OCI-LY7 (cell line): ENCODE results near the gene MED22.
"Not testable (repeated sequence)": the region's sequence is repeated elsewhere in the genome, so short reads cannot be mapped to it uniquely, and the experiment has no call there.

Experiments
- CTCF ChIP-seq: fragments of 200-600 bp; sonication (generic); conservative IDR thresholded peaks from 2 replicates; pipeline ENCODE4 v1.5.1; 2014; ENCODE audit warnings: mild to moderate bottlenecking, antibody characterized with exemption, low read length, moderate library complexity, mixed read lengths
- EZH2phosphoT487 ChIP-seq: fragments of 200-600 bp; sonication (generic); IDR thresholded peaks from 2 replicates; pipeline ENCODE4 v1.6.1; 2018; ENCODE audit warnings: low read depth, borderline replicate concordance, mild to moderate bottlenecking, mixed run types, antibody characterized with exemption, low read length, moderate library complexity, mixed read lengths

- TF ChIP-seq CTCF, EZH2phosphoT487: not testable (repeated sequence)
Measured at GRCh38 chr9:133317551-133317950, 30.4 kb downstream of the MED22 start.
